CD4-positive, alpha-beta T cell (primary cell): Measurements from ENCODE around the gene HERC6. TPM values are rescaled to one million over a fixed set of nuclear protein-coding genes. Genes with fewer than 3 reads are reported as not detected.

Experiments used
- ATAC-seq: fragments of 200-7000 bp; cut with Tn5 transposase; one replicate; pipeline ENCODE4 v1.10.0; 2022; ENCODE audit warnings: mild to moderate bottlenecking; ENCODE audit not compliant: poor library complexity
- CTCF ChIA-PET: fragments of 350-600 bp; sonication (Branson Sonifier 250); formaldehyde crosslinking; loops from one replicate; lab custom pipeline; 2021; ENCODE audit warnings: antibody characterized with exemption, inconsistent platforms; lab: Charles Lee
- POLR2A ChIA-PET: fragments of 350-600 bp; sonication (Branson Sonifier 250); formaldehyde crosslinking; loops from one replicate; lab custom pipeline; 2021; ENCODE audit warnings: antibody characterized with exemption, inconsistent platforms; lab: Charles Lee
- DNase-seq, 14 experiments: peaks; one replicate each; pipeline ENCODE4 v3.0.0-alpha.2; 2013 to 2020; ENCODE audit warnings: mixed read lengths in 2 of 14
- H3K27ac ChIP-seq, 2 donors: one replicate each; pipeline versions ENCODE4 v1.5.1 to v1.7.0; 2013; ENCODE audit warnings: low read length in 2 of 2, low read depth in 1 of 2, mild to moderate bottlenecking in 1 of 2
- H3K27me3 ChIP-seq, 2 experiments: 1 replicate in 1 of 2; 2 replicates in 1 of 2; pipeline versions ENCODE4 v1.6.1 to v1.7.0; 2013; ENCODE audit warnings: low read length in 2 of 2, control low read depth in 1 of 2, mild to moderate bottlenecking in 1 of 2, moderate library complexity in 1 of 2; ENCODE audit not compliant: insufficient read depth in 2 of 2, control insufficient read depth in 1 of 2
- H3K36me3 ChIP-seq: one replicate; pipeline ENCODE4 v1.6.1; 2013; ENCODE audit warnings: low read length, control low read depth; ENCODE audit not compliant: insufficient read depth
- H3K4me1 ChIP-seq: one replicate; pipeline ENCODE4 v1.6.1; 2013; ENCODE audit warnings: low read length, control low read depth; ENCODE audit not compliant: insufficient read depth
- H3K4me3 ChIP-seq: one replicate; pipeline ENCODE4 v1.5.1; 2013; ENCODE audit warnings: mild to moderate bottlenecking, low read length, moderate library complexity
- H3K9me3 ChIP-seq, 2 experiments: 1 replicate in 1 of 2; 2 replicates in 1 of 2; pipeline versions ENCODE4 v1.6.1 to v1.7.0; 2013; ENCODE audit warnings: low read length in 2 of 2, mild to moderate bottlenecking in 2 of 2, control low read depth in 1 of 2, moderate library complexity in 1 of 2; ENCODE audit not compliant: control insufficient read depth in 1 of 2, insufficient read depth in 1 of 2
- H3K27ac Mint-ChIP-seq: one replicate; pipeline ENCODE4 v1.8.0; 2020; ENCODE audit warnings: mixed read lengths
- H3K27me3 Mint-ChIP-seq: one replicate; pipeline ENCODE4 v1.8.0; 2021; ENCODE audit warnings: mixed read lengths
- H3K36me3 Mint-ChIP-seq: one replicate; pipeline ENCODE4 v1.8.0; 2021; ENCODE audit warnings: low read depth, mixed read lengths
- H3K4me1 Mint-ChIP-seq: one replicate; pipeline ENCODE4 v1.8.0; 2021; ENCODE audit warnings: low read depth, mixed read lengths
- H3K4me3 Mint-ChIP-seq: one replicate; pipeline ENCODE4 v1.8.0; 2020; ENCODE audit warnings: mild to moderate bottlenecking, mixed read lengths
- H3K9me3 Mint-ChIP-seq: one replicate; pipeline ENCODE4 v1.8.0; 2020; ENCODE audit warnings: mixed read lengths
- CTCF ChIP-seq: fragments of 200-600 bp; IDR thresholded peaks from one replicate; pipeline ENCODE4 v1.8.0; 2022; ENCODE audit warnings: antibody characterized with exemption, mild to moderate bottlenecking
- intact Hi-C, 2 experiments: fragments of 100-400 bp; cut with DNase I in 1 of 2; cut with micrococcal nuclease in 1 of 2; formaldehyde crosslinking; loops; one replicate each; pipeline versions ENCODE4 v1.15.1 to v1.9.0; 2023 to 2025; cut with DNase I, micrococcal nuclease
- total RNA-seq, 174 experiments: library from RNA in 2 of 174; stranded (reverse) in 2 of 174; gene quantifications; one replicate each; pipeline ENCODE4 v1.2.3 and lab custom pipeline; 2021 to 2026

HERC6 gene
- total RNA-seq, 2 experiments from 2014 or later, result 9.5 to 10.6 TPM

DNA sequence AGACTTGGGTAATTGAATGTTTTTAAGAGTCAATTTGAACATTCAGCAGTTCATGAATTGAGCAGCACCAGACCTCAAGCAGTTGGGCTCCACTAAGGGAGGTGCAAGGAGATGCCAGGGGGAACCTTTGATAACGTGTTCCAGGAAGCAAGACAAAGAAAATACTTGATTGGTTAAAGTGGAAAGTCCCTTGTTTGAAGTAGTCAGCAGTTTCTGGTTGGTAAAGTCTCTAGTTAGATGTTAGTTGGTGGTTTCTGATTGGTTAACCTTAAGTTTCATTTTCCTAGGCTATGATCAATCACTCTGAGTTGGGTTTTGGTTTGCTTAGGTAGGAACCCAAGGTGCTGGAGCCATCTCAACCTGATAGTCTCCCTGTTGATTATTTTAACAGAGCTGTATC is 4.0 kb downstream of the HERC6 start:
- H3K9me3 Mint-ChIP-seq, result no peaks in the 10 kb centered on the region
- H3K27ac ChIP-seq, result peak overlapping the region in 1 of 2 donors; percentile 76
- H3K9me3 ChIP-seq, result no peaks in the 10 kb centered on the region
- peaks cover 47% of the 10 kb centered on the region for H3K4me1 Mint-ChIP-seq
- CTCF ChIA-PET, result no interaction called here
- TF ChIP-seq CTCF, result no peak
- H3K27me3 ChIP-seq, result no peaks in the 10 kb centered on the region
- peak overlapping the region; percentile 78 for H3K27ac Mint-ChIP-seq
- peaks cover 51% of the 10 kb centered on the region for H3K36me3 Mint-ChIP-seq
- intact Hi-C loops, result loop anchor here in 1 of 2 experiments (2.0 to 10.0 kb wide), 4 partner anchors 72 to 1378 kb away; partner anchors contain the start of gene HERC3
- peak overlapping the region; percentile 63 for H3K4me3 Mint-ChIP-seq
- peak; percentile 73 for ATAC-seq
- H3K27me3 Mint-ChIP-seq, result no peaks in the 10 kb centered on the region
- POLR2A ChIA-PET, result interaction anchor here (1.0 to 1.5 kb wide), 2 partner anchors 74 to 98 kb away, joined by 8 to 11 read pairs; partner anchors contain the start of genes HERC5 and PPM1K
- peak; percentile 7 to 88 (median 37) for DNase-seq
- H3K4me3 ChIP-seq, result no peak overlapping the region
- peaks cover 35% of the 10 kb centered on the region for H3K4me1 ChIP-seq
- H3K36me3 ChIP-seq, result peaks cover 21% of the 10 kb centered on the region

- H3K4me3 Mint-ChIP-seq, result no peak overlapping the region
- H3K9me3 ChIP-seq, result no peaks in the 10 kb centered on the region
- no peak for TF ChIP-seq CTCF
- ChIA-PET CTCF (no interaction called here), POLR2A (no interaction called here)
- no peaks in the 10 kb centered on the region for H3K9me3 Mint-ChIP-seq
- H3K4me3 ChIP-seq, result no peak overlapping the region
- no peaks in the 10 kb centered on the region for H3K27me3 Mint-ChIP-seq
- no peak overlapping the region for H3K27ac Mint-ChIP-seq
- no peaks in the 10 kb centered on the region for H3K27me3 ChIP-seq
- no peak for DNase-seq
- intact Hi-C loops, result no loop called here
- H3K27ac ChIP-seq, result no peak overlapping the region
- H3K36me3 Mint-ChIP-seq, result peaks cover 80% of the 10 kb centered on the region
- no peak for ATAC-seq
- H3K4me1 ChIP-seq, result no peaks in the 10 kb centered on the region
- H3K36me3 ChIP-seq, result peaks cover 59% of the 10 kb centered on the region
- H3K4me1 Mint-ChIP-seq, result no peaks in the 10 kb centered on the region
These were observed 11.5 kb downstream of the HERC6 start for GRCh38 chr4:88390128-88390527.

DNA sequence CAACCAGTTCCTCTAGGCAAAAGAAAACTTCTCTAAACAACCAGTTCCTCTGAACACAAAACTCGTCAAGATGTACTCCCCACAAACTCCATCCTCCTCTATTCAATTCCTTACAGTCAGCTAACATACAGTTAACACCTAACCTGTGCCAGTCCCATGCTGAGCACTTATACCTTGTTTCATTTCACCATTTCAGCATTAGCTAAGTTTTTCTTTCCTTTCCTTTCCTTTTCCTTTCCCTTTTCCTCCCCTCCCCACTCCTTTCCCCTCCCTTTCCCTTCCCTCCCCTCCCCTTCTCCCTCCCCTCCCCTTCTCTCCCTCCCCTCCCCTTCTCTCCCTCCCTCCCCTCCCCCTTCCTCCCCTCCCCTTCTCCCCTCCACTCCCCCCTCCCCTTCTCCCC is 13.1 kb downstream of the HERC6 start:
- H3K27me3 Mint-ChIP-seq, result no peaks in the 10 kb centered on the region
- Histone ChIP-seq H3K36me3 (peaks cover 61% of the 10 kb centered on the region), H3K4me3 (no peak overlapping the region), H3K27ac (no peak overlapping the region), H3K4me1 (no peaks in the 10 kb centered on the region), H3K9me3 (no peaks in the 10 kb centered on the region), H3K27me3 (no peaks in the 10 kb centered on the region)
- CTCF ChIA-PET, result no interaction called here
- intact Hi-C loops, result no loop called here
- H3K4me1 Mint-ChIP-seq, result no peaks in the 10 kb centered on the region
- peaks cover 81% of the 10 kb centered on the region for H3K36me3 Mint-ChIP-seq
- DNase-seq, result no peak
- POLR2A ChIA-PET, result no interaction called here
- no peak overlapping the region for H3K4me3 Mint-ChIP-seq
- ATAC-seq, result no peak
- H3K27ac Mint-ChIP-seq, result no peak overlapping the region
- no peaks in the 10 kb centered on the region for H3K9me3 Mint-ChIP-seq
- TF ChIP-seq CTCF, result no peak
